SK-N-SH (cell line): ENCODE data around the gene PICK1. TPM values are rescaled to one million over a fixed set of nuclear protein-coding genes. Genes with fewer than 3 reads are reported as not detected.

ENCODE experiments used
- CTCF ChIA-PET: fragments of 300-600, 350-600 bp; formaldehyde crosslinking; extraction: SDS; loops from one replicate; lab custom pipeline; 2021; lab: Yijun Ruan, JAX
- POLR2A ChIA-PET: fragments of 350-600 bp; sonication (Branson Sonifier 250); formaldehyde crosslinking; extraction: SDS; loops from one replicate; lab custom pipeline; 2020; ENCODE audit warnings: antibody characterized with exemption, inconsistent platforms; lab: Yijun Ruan, JAX
- DNase-seq: peaks from one replicate; pipeline ENCODE4 v3.0.0; 2012
- H2AFZ ChIP-seq: fragments of 200-600 bp; sonication (generic); 2 replicates; pipeline ENCODE4 v1.8.1; 2016; ENCODE audit warnings: antibody characterized with exemption, mild to moderate bottlenecking, low read depth
- H3F3A ChIP-seq: fragments of 200-600 bp; sonication (generic); replicated peaks from 2 replicates; pipeline ENCODE3; 2016; ENCODE audit warnings: antibody characterized with exemption, mild to moderate bottlenecking; ENCODE audit not compliant: insufficient read depth
- H3K27ac ChIP-seq, 2 experiments: fragments of 200-500 bp in 1 of 2; fragments of 200-600 bp in 1 of 2; sonication (Bioruptor generic) in 1 of 2; sonication (generic), shearing (Covaris generic) in 1 of 2; 2 replicates each; pipeline versions ENCODE4 v1.5.1 to v1.6.1; 2014 to 2016; ENCODE audit warnings: low read depth in 2 of 2, inconsistent platforms in 1 of 2, low read length in 1 of 2, mild to moderate bottlenecking in 1 of 2, mixed read lengths in 1 of 2
- H3K27me3 ChIP-seq: fragments of 200-600 bp; sonication (generic), shearing (Covaris generic); 2 replicates; pipeline ENCODE4 v1.6.1; 2016; ENCODE audit warnings: mixed run types; ENCODE audit not compliant: insufficient read depth
- H3K36me3 ChIP-seq, 2 experiments: fragments of 200-500 bp in 1 of 2; fragments of 200-600 bp in 1 of 2; sonication (Bioruptor generic) in 1 of 2; sonication (generic) in 1 of 2; replicated peaks in 1 of 2; 2 replicates each; pipeline versions ENCODE3 to v1.5.1; 2014 to 2016; ENCODE audit warnings: low read length in 1 of 2, mild to moderate bottlenecking in 1 of 2; ENCODE audit not compliant: insufficient read depth in 2 of 2, control insufficient read depth in 1 of 2
- H3K4me1 ChIP-seq, 2 experiments: fragments of 200-500 bp in 1 of 2; fragments of 200-600 bp in 1 of 2; sonication (Bioruptor generic) in 1 of 2; sonication (generic), shearing (Covaris generic) in 1 of 2; 2 replicates each; pipeline versions ENCODE4 v1.5.1 to v1.6.1; 2014 to 2016; ENCODE audit warnings: low read depth in 1 of 2, low read length in 1 of 2, mixed run types in 1 of 2; ENCODE audit not compliant: insufficient read depth in 2 of 2, control insufficient read depth in 1 of 2
- H3K4me2 ChIP-seq: fragments of 200-600 bp; sonication (generic), shearing (Covaris generic); 2 replicates; pipeline ENCODE4 v1.6.1; 2017; ENCODE audit warnings: mixed run types
- H3K4me3 ChIP-seq, 2 experiments: fragments of 200-500 bp in 1 of 2; fragments of 200-600 bp in 1 of 2; sonication (Bioruptor generic) in 1 of 2; sonication (generic), shearing (Covaris generic) in 1 of 2; 2 replicates each; pipeline versions ENCODE4 v1.5.1 to v1.8.1; 2014 to 2016; ENCODE audit warnings: low read depth in 2 of 2, inconsistent platforms in 1 of 2, low read length in 1 of 2, mild to moderate bottlenecking in 1 of 2, mixed read lengths in 1 of 2, moderate library complexity in 1 of 2
- H3K79me2 ChIP-seq: fragments of 200-600 bp; sonication (generic); 2 replicates; pipeline ENCODE4 v1.8.1; 2017; ENCODE audit warnings: mild to moderate bottlenecking; ENCODE audit not compliant: insufficient read depth
- H3K9ac ChIP-seq: fragments of 200-600 bp; sonication (generic); 2 replicates; pipeline ENCODE4 v1.6.1; 2017; ENCODE audit warnings: mixed run types
- H3K9me2 ChIP-seq: fragments of 200-600 bp; sonication (generic); 2 replicates; pipeline ENCODE4 v1.6.1; 2017; ENCODE audit warnings: mixed run types
- H3K9me3 ChIP-seq: fragments of 200-600 bp; sonication (generic); 2 replicates; pipeline ENCODE4 v1.6.1; 2017; ENCODE audit warnings: mixed run types, mild to moderate bottlenecking, moderate library complexity
- H4K20me1 ChIP-seq: fragments of 200-600 bp; sonication (generic); 2 replicates; pipeline ENCODE4 v1.6.1; 2017; ENCODE audit warnings: mild to moderate bottlenecking, mixed run types; ENCODE audit not compliant: insufficient read depth
- ELF1 ChIP-seq: IDR thresholded peaks from 2 replicates; pipeline ENCODE4 v1.4.0; 2012
- EP300 ChIP-seq, 2 experiments: IDR thresholded peaks; 2 replicates each; pipeline versions ENCODE4 v1.4.0 to v1.6.1; 2012; ENCODE audit warnings: borderline replicate concordance in 1 of 2, low read depth in 1 of 2, low read length in 1 of 2
- FOSL2 ChIP-seq: IDR thresholded peaks from 2 replicates; pipeline ENCODE4 v1.4.0; 2012; ENCODE audit warnings: low read depth, mild to moderate bottlenecking, moderate library complexity, borderline replicate concordance
- RAD21 ChIP-seq: IDR thresholded peaks from 2 replicates; pipeline ENCODE4 v1.6.1; 2012; ENCODE audit warnings: mild to moderate bottlenecking, low read length
- RCOR1 ChIP-seq: fragments of 150-350 bp; IDR thresholded peaks from 2 replicates; pipeline ENCODE4 v1.6.1; 2017; ENCODE audit warnings: antibody characterized with exemption, low read length
- YY1 ChIP-seq: IDR thresholded peaks from 2 replicates; pipeline ENCODE4 v1.4.0; 2012; ENCODE audit warnings: low read depth, mild to moderate bottlenecking
- WGBS: methylation state at CpG from one replicate; pipeline ENCODE4 v1.1.6; 2017; ENCODE audit warnings: low lambda C conversion rate; 5-methylcytosine and 5-hydroxymethylcytosine counted together
- polyA plus RNA-seq, 3 experiments: library from polyadenylated mRNA; depleted of rRNA; stranded (reverse); fragments of >200 nt; gene quantifications; 2 replicates each; pipeline ENCODE4 v1.2.3, GENCODE V29; 2012
- TF ChIP-seq, protein P1 (sequence below): fragments of 150-350 bp; IDR thresholded peaks from 2 replicates; pipeline ENCODE4 v1.6.1; 2016; ENCODE audit warnings: mild to moderate bottlenecking, low read depth, low read length
- TF ChIP-seq, protein P2 (sequence below): fragments of 200-600 bp; sonication (generic); IDR thresholded peaks from 2 replicates; pipeline ENCODE4 v1.6.1; 2017; ENCODE audit warnings: antibody characterized with exemption, mild to moderate bottlenecking, moderate library complexity
- TF ChIP-seq, protein P3 (sequence below): IDR thresholded peaks from 2 replicates; pipeline ENCODE4 v1.4.0; 2012; ENCODE audit warnings: low read depth, borderline replicate concordance

Gene PICK1
- polyA plus RNA-seq, 1 of the 3 experiments (the other 2 are of a cell fraction): 36.8 TPM

DNA sequence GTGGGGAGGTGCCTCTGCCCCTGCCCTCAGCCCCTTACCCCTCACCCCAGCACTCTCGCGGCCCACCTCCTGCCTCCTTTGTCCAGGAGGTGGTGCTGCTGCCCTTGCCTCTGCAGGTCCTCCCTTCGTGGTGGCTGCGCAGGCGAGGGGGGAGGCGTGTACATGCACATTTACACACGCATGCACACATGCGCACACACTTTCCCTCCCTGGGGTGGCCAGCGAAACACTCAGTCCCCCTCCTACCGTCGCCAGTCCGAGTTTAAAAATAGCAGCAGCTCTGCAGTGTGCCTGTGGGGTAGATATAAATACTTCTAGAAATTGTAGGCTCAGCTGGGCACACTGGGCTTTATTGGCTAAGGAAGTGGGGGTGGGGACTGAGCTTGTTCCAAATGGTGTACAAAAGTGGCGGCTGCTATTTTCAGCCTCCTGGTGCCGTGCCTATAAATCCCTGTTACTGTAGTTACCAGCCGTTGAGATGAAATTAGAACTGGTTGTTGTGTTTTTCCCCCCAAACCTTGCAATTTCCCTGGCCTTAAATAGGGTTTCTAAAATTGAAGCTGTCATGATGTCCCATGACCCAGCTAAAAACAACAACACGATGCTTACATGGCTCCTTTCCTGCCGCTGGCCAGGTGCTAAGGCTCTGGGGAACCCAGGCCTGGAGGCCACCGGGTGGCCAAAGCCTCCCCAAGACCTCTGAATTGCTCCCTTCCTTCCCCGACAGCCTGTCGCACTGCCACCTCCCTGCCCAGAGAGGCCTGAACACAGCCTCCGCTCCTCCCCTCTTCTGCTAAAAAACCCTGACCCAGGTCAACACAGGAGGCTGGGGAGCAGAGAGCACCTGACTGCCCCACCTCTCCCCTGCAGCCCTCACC lies 12.4 kb downstream of the PICK1 start:
- WGBS: 79% methylated on average over 7 of the region's 21 CpGs
- DNase-seq: peak; percentile 55
- ChIA-PET CTCF (no interaction called here), POLR2A (interaction anchor here (0.6 kb wide), 1 partner anchor 57 kb away, joined by 3 read pairs; no protein-coding TSS in a partner anchor)
- no peaks in the 10 kb centered on the region for H3K4me1 ChIP-seq
- H3K9me2 ChIP-seq: no peaks in the 10 kb centered on the region
- no peak overlapping the region for H3K4me2 ChIP-seq
- no peak overlapping the region for H3K27ac ChIP-seq
- TF ChIP-seq ELF1 (no peak), FOSL2 (no peak), RAD21 (peak; percentile 29; the same call in 1 of the 2 replicates), EP300 (IDR thresholded peaks at IDR 0.05; ENCODE audit: borderline replicate concordance in 1 of 2, low read depth in 1 of 2, low read length in 1 of 2) (no peak), RCOR1 (no peak)
- TF ChIP-seq, protein P1, sequence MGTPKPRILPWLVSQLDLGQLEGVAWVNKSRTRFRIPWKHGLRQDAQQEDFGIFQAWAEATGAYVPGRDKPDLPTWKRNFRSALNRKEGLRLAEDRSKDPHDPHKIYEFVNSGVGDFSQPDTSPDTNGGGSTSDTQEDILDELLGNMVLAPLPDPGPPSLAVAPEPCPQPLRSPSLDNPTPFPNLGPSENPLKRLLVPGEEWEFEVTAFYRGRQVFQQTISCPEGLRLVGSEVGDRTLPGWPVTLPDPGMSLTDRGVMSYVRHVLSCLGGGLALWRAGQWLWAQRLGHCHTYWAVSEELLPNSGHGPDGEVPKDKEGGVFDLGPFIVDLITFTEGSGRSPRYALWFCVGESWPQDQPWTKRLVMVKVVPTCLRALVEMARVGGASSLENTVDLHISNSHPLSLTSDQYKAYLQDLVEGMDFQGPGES: no peak
- TF ChIP-seq, protein P2, sequence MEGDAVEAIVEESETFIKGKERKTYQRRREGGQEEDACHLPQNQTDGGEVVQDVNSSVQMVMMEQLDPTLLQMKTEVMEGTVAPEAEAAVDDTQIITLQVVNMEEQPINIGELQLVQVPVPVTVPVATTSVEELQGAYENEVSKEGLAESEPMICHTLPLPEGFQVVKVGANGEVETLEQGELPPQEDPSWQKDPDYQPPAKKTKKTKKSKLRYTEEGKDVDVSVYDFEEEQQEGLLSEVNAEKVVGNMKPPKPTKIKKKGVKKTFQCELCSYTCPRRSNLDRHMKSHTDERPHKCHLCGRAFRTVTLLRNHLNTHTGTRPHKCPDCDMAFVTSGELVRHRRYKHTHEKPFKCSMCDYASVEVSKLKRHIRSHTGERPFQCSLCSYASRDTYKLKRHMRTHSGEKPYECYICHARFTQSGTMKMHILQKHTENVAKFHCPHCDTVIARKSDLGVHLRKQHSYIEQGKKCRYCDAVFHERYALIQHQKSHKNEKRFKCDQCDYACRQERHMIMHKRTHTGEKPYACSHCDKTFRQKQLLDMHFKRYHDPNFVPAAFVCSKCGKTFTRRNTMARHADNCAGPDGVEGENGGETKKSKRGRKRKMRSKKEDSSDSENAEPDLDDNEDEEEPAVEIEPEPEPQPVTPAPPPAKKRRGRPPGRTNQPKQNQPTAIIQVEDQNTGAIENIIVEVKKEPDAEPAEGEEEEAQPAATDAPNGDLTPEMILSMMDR: peak; percentile 38
- no peaks in the 10 kb centered on the region for H3K9me3 ChIP-seq
- peak overlapping the region in 1 of 2 experiments; percentile 12; a peak in 1 of 4 replicates for H3K4me3 ChIP-seq
- H3F3A ChIP-seq: no peaks in the 10 kb centered on the region
- no peak overlapping the region for H3K9ac ChIP-seq
- H2AFZ ChIP-seq: no peak overlapping the region
- H4K20me1 ChIP-seq: no peaks in the 10 kb centered on the region
- H3K36me3 ChIP-seq: peaks cover 0 to 27% of the 10 kb centered on the region in 2 experiments
- no peaks in the 10 kb centered on the region for H3K27me3 ChIP-seq
- no peaks in the 10 kb centered on the region for H3K79me2 ChIP-seq

DNA sequence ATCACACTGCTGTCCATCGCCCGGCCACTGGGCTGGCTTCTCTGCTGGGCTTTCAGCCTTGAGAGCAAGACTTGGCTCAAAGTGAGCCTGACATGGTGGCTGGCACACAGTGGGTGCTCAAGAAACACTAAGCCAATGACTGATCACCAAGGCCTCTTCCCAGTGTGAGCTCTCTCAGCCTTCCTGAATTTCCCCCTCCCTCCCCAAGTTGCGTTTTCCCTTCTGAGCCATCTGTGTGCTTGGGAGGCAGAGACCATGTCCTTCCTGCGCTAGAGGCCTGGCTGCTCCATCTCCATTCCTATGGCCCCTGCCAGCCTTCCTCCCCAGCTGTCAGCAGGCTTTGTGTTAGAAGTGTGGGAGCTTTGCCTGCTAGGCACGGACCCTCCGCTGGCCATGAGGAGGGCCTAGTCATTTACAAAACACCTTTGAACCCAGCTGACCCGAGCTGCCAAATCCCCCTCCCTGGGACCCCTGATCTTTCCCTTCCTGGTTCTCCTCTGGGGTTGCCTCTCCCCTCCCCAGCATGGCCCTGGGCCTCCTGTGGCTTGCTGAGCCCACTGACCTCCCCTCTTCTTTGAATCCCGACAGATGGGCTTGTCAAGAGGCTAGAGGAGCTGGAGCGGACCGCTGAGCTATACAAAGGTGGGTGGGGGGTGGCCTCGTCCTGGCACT lies 13.2 kb downstream of the PICK1 start:
- H2AFZ ChIP-seq: no peak overlapping the region

More for the DNA sequence above, 13.2 kb downstream of the PICK1 start:
- Histone ChIP-seq H3K36me3 (peaks cover 0 to 22% of the 10 kb centered on the region in 2 experiments), H3K79me2 (no peaks in the 10 kb centered on the region), H3K27me3 (no peaks in the 10 kb centered on the region), H3K9me3 (no peaks in the 10 kb centered on the region), H3K27ac (no peak overlapping the region), H3F3A (no peaks in the 10 kb centered on the region), H4K20me1 (no peaks in the 10 kb centered on the region), H3K4me2 (no peak overlapping the region), H3K4me3 (no peak overlapping the region), H3K9me2 (no peaks in the 10 kb centered on the region), H3K4me1 (no peaks in the 10 kb centered on the region), H3K9ac (no peak overlapping the region)
- ChIA-PET POLR2A (no interaction called here), CTCF (no interaction called here)
- peak; percentile 1 for DNase-seq
- WGBS: 83% methylated on average over 6 of the region's 11 CpGs
- no peak for TF ChIP-seq YY1
- TF ChIP-seq, protein P3, sequence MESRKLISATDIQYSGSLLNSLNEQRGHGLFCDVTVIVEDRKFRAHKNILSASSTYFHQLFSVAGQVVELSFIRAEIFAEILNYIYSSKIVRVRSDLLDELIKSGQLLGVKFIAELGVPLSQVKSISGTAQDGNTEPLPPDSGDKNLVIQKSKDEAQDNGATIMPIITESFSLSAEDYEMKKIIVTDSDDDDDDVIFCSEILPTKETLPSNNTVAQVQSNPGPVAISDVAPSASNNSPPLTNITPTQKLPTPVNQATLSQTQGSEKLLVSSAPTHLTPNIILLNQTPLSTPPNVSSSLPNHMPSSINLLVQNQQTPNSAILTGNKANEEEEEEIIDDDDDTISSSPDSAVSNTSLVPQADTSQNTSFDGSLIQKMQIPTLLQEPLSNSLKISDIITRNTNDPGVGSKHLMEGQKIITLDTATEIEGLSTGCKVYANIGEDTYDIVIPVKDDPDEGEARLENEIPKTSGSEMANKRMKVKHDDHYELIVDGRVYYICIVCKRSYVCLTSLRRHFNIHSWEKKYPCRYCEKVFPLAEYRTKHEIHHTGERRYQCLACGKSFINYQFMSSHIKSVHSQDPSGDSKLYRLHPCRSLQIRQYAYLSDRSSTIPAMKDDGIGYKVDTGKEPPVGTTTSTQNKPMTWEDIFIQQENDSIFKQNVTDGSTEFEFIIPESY: no peak
- TF ChIP-seq, all 33 proteins: peak for 0
